ENCODE results near the gene SLC6A8. TPM values are rescaled to one million over a fixed set of nuclear protein-coding genes. Genes with fewer than 3 reads are reported as not detected.
A peak's percentile ranks its signal among the peaks of the same experiment; 100 is the strongest.

The SLC6A8 gene
- total RNA-seq, 4 donors from 2014 or later = 26.1 to 74.1 (median 45.2) TPM

DNA sequence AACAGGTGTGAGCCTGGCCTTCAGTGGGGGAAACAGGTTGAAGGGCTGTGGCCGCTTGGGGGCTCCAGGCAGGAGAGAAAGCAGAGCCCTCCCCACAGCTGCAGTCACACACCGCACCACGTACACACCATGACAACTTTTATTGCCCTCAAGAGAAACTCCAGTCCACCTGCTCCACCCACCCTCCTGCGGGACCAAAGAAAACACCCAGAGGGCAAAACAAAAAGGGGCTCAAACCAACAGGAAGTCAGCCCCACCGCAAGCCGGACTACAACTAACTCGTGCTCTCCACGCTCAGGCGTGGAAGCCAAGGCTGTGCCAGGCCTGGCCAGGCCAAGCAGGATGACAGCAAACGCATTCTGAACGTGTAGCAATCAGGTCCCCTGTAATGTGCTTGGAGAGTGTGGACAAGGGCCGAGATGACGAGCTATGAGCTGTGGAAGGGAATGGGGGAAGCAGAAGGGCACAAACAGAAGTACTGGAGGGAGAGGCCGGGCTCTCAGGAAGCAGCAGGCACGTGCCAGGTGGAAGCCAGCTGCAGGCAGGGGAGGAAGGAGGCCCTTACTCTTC, 12.7 kb downstream of the SLC6A8 start:
- 54% methylated on average over 13 of the region's 15 CpGs for WGBS

DNA sequence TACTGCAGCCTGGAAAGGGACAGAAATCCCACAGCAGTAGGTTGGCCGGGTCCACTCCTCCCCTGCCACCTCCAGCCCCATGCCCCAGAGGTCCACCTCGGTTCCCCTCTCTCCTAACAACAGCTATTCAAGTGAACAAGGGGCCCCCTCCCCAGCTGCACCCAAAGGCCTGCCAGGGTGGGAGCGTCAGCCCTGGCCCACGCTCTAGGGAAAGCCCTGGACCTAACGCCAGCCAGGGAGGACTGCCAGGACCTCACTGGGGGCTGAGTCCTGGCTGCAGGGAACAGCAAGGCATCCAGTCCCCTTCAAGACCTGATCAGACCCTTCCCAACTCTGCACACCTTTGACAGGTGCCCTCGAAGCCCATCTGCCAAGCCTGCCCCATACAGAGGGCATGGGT, 13.2 kb downstream of the SLC6A8 start:
- H3K27ac ChIP-seq = peak overlapping the region; percentile 60

More for the DNA sequence above, 12.7 kb downstream of the SLC6A8 start:
- peak overlapping the region; percentile 60 for H3K27ac ChIP-seq
- H3K27me3 ChIP-seq = no peaks in the 10 kb centered on the region
- no peaks in the 10 kb centered on the region for H3K9me3 ChIP-seq
- no peak overlapping the region for H3K4me3 ChIP-seq
- peaks cover 12% of the 10 kb centered on the region for H3K36me3 ChIP-seq
- TF ChIP-seq, protein P1, sequence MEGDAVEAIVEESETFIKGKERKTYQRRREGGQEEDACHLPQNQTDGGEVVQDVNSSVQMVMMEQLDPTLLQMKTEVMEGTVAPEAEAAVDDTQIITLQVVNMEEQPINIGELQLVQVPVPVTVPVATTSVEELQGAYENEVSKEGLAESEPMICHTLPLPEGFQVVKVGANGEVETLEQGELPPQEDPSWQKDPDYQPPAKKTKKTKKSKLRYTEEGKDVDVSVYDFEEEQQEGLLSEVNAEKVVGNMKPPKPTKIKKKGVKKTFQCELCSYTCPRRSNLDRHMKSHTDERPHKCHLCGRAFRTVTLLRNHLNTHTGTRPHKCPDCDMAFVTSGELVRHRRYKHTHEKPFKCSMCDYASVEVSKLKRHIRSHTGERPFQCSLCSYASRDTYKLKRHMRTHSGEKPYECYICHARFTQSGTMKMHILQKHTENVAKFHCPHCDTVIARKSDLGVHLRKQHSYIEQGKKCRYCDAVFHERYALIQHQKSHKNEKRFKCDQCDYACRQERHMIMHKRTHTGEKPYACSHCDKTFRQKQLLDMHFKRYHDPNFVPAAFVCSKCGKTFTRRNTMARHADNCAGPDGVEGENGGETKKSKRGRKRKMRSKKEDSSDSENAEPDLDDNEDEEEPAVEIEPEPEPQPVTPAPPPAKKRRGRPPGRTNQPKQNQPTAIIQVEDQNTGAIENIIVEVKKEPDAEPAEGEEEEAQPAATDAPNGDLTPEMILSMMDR (IDR thresholded peaks at IDR 0.05) = no peak
- no peak for TF ChIP-seq EP300 (IDR thresholded peaks at IDR 0.05)
- no peak for DNase-seq (ENCODE audit: low spot score in 2 of 2)
- H3K4me1 ChIP-seq = peaks cover 35% of the 10 kb centered on the region

DNA sequence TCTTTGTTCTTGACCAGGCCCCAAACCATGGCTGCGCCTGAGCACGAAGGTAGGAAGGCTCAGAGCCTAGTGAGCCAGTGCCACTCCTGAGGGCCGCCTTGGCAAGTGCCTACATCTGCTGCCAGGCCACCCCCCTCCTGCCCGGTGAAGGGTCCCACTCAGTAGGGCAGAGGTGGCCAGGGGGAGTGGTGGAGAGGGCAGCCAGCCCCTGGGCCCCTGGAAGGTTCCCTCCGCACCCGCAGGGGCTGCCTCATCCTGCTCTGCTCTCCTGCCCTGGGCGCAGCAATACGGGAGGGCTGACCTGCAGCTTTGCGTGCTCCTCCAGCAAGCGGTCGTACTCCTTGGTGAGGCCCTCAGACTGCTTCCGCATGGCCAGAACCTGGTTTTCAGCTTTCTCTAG, 14.0 kb downstream of the SLC6A8 start:
- TF ChIP-seq POLR2A (IDR thresholded peaks at IDR 0.05) = no peak
- TF ChIP-seq POLR2AphosphoS5 (IDR thresholded peaks at IDR 0.05) = no peak
- no peak for DNase-seq (ENCODE audit: low spot score in 2 of 2)
- peaks cover 35% of the 10 kb centered on the region for H3K4me1 ChIP-seq
- no peak overlapping the region for H3K27ac ChIP-seq
- no peak overlapping the region for H3K4me3 ChIP-seq
- peaks cover 10% of the 10 kb centered on the region for H3K36me3 ChIP-seq
- H3K27me3 ChIP-seq = no peaks in the 10 kb centered on the region
- WGBS = 86% methylated on average over 5 of the region's 12 CpGs
- no peaks in the 10 kb centered on the region for H3K9me3 ChIP-seq

More for the DNA sequence above, 13.2 kb downstream of the SLC6A8 start:
- TF ChIP-seq EP300 (IDR thresholded peaks at IDR 0.05) = no peak
- TF ChIP-seq POLR2AphosphoS5 (IDR thresholded peaks at IDR 0.05) = no peak
- TF ChIP-seq, protein P1 (IDR thresholded peaks at IDR 0.05) = no peak
- TF ChIP-seq POLR2A (IDR thresholded peaks at IDR 0.05) = no peak
- Histone ChIP-seq H3K36me3 (peaks cover 12% of the 10 kb centered on the region), H3K4me3 (no peak overlapping the region), H3K9me3 (no peaks in the 10 kb centered on the region), H3K4me1 (peaks cover 35% of the 10 kb centered on the region), H3K27me3 (no peaks in the 10 kb centered on the region)
- WGBS = 71% methylated on average over 2 of the region's 6 CpGs
- DNase-seq (ENCODE audit: low spot score in 2 of 2) = no peak

DNA sequence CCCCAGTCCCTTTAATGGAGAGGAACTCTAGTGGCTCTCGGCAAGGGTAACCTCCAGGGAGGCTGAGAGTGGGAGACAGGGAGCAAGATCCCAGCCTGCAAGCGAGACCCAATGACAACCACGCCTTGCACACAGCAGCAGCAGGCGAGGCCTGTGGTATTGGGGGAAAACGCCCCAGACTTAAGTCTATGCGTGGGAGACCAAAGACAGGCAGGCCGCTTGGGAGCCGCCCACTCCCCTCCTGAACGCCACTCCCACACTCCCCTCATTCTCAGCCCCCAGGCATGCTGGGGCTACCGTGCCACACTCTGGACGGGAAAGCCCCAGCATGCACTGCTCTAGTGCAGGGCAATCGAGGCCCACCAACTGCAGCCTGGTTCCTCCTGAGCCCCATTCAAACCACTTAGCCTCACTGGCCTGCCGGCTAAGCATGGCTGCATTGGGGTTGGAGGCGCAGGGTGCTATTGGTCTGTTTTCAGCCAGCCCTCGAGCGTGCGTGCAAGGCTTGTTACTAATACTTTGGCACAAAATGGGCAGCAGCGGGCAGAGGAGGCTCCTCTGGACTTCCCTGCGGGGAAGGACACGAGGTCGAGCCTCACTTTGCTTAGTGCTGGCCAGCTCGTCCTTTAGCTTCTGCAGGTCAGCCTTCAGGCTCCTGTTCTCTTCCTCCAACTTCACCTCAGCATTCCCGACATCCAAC, 14.8 kb downstream of the SLC6A8 start:
- H3K9me3 ChIP-seq = no peaks in the 10 kb centered on the region
- TF ChIP-seq EP300 (IDR thresholded peaks at IDR 0.05) = no peak
- TF ChIP-seq, protein P1 (IDR thresholded peaks at IDR 0.05) = no peak
- no peak for TF ChIP-seq POLR2AphosphoS5 (IDR thresholded peaks at IDR 0.05)
- no peak for TF ChIP-seq POLR2A (IDR thresholded peaks at IDR 0.05)
- H3K36me3 ChIP-seq = peaks cover 9% of the 10 kb centered on the region
- no peaks in the 10 kb centered on the region for H3K27me3 ChIP-seq
- H3K4me3 ChIP-seq = no peak overlapping the region
- peaks cover 38% of the 10 kb centered on the region for H3K4me1 ChIP-seq
- no peak for DNase-seq (ENCODE audit: low spot score in 2 of 2)
- WGBS = 50% methylated on average over 18 of the region's 23 CpGs
- H3K27ac ChIP-seq = no peak overlapping the region

DNA sequence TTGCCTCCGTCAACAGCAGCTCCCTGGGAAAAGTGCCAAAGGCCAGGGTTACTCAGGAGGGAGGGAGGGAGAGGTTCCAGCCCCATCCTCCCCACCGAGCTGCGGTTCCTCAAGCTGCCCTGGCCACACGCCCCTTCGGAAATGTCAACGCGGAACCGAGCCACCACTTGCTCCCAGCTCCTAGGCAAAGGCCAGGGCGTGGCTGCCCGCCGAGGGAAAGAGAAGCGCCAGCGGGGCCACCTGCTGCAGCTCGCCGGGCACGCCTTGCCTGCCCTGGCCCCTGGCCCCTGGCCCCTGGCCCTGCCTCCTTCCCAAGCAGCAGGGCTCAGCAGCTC, 15.3 kb downstream of the SLC6A8 start:
- Histone ChIP-seq H3K36me3 (peaks cover 9% of the 10 kb centered on the region), H3K27me3 (no peaks in the 10 kb centered on the region), H3K4me3 (no peak overlapping the region), H3K9me3 (no peaks in the 10 kb centered on the region), H3K27ac (no peak overlapping the region), H3K4me1 (peaks cover 41% of the 10 kb centered on the region)
- DNase-seq (ENCODE audit: low spot score in 2 of 2) = no peak
- TF ChIP-seq POLR2AphosphoS5 (IDR thresholded peaks at IDR 0.05) (no peak), POLR2A (IDR thresholded peaks at IDR 0.05) (no peak), EP300 (IDR thresholded peaks at IDR 0.05) (no peak)
- TF ChIP-seq, protein P1 (IDR thresholded peaks at IDR 0.05) = no peak
- WGBS = 93% methylated on average over 9 of the region's 16 CpGs
